ENCODE results near the gene TSPAN9. TPM values are rescaled to one million over a fixed set of nuclear protein-coding genes. Genes with fewer than 3 reads are reported as not detected.

The TSPAN9 gene
- total RNA-seq, 1 experiment from 2014 or later, result 13.2 TPM

DNA sequence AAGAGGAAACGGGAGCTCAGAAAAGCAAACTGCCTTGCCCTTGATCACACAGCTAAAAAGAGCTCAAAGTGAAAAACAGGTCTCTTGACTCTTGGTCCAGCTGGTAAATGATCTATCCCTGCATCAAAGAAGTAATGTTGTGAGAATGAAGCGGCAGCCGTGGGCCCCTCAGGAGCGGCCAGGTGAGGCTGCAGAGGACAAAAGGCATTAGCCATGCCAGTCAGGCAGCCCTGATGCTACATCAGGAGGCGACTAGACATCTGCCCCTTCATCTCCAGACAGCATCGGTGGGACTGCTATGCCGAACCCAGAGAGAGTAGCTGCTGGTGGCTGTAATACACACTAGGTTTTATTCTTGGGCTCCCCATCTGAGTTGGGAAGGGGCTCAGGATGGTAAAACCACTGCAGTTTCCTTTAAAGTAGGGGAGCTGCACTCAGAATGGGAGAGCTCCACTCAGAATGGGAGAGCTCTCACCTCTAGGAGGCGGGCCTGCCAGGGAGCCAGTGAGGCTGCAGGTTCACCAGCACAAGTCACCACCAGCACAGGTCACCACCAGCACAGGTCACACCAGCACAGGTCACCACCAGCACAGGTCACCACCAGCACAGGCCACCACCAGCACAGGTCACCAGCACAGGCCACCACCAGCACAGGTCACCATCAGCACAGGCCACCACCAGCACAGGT is 120.1 kb downstream of the TSPAN9 start:
- H3K9me3 ChIP-seq (ENCODE audit: control insufficient read depth in 1 of 2, insufficient read depth in 1 of 2, low read depth in 1 of 2, low read length in 2 of 2), result no peaks in the 10 kb centered on the region
- no peak overlapping the region for H3K27ac ChIP-seq (ENCODE audit: low read depth, low read length)
- no peak overlapping the region for H3K4me3 ChIP-seq (replicated peaks in 1 of 2; ENCODE audit: low read depth in 1 of 2, low read length in 2 of 2)
- no peaks in the 10 kb centered on the region for H4K20me1 ChIP-seq (ENCODE audit: insufficient read depth)
- H3K9ac ChIP-seq (ENCODE audit: low read length), result no peak overlapping the region
- intact Hi-C loops (cut with micrococcal nuclease), result no loop called here
- no peaks in the 10 kb centered on the region for H3K9me2 ChIP-seq (ENCODE audit: insufficient read depth)
- TF ChIP-seq CEBPB (IDR thresholded peaks at IDR 0.05; ENCODE audit: low read depth), result no peak
- no peak for TF ChIP-seq SIN3A (IDR thresholded peaks at IDR 0.05; ENCODE audit: low read depth)
- TF ChIP-seq YY1 (IDR thresholded peaks at IDR 0.05; ENCODE audit: extremely low read depth, insufficient replicate concordance, low read depth, low read length), result no peak
- no peak for TF ChIP-seq ATF3 (IDR thresholded peaks at IDR 0.05)
- TF ChIP-seq EZH2 (IDR thresholded peaks at IDR 0.05), result no peak
- no peak for TF ChIP-seq EZH2phosphoT487 (IDR thresholded peaks at IDR 0.05; ENCODE audit: borderline replicate concordance)
- no peak for TF ChIP-seq ZFX (IDR thresholded peaks at IDR 0.05)
- TF ChIP-seq RAD21 (IDR thresholded peaks at IDR 0.05; ENCODE audit: low read depth), result no peak
- TF ChIP-seq SRF (IDR thresholded peaks at IDR 0.05; ENCODE audit: low read depth), result no peak
- TF ChIP-seq POLR2AphosphoS5 (IDR thresholded peaks at IDR 0.05; ENCODE audit: low read depth, low read length), result no peak
- no peak for TF ChIP-seq POLR2A (IDR thresholded peaks at IDR 0.05; ENCODE audit: borderline replicate concordance, extremely low read depth, insufficient read depth, insufficient read length)
- TF ChIP-seq, protein P1, sequence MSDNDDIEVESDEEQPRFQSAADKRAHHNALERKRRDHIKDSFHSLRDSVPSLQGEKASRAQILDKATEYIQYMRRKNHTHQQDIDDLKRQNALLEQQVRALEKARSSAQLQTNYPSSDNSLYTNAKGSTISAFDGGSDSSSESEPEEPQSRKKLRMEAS (IDR thresholded peaks at IDR 0.05), result no peak
- no peak for TF ChIP-seq CTCF (IDR thresholded peaks at IDR 0.05 in 2 of 3, conservative IDR thresholded peaks at IDR 0.05 in 1 of 3; ENCODE audit: borderline replicate concordance in 1 of 3, insufficient read depth in 1 of 3, low read depth in 2 of 3, low read length in 2 of 3)
- TF ChIP-seq CBX3 (IDR thresholded peaks at IDR 0.05; ENCODE audit: low read depth), result no peak
- no peak for TF ChIP-seq JUND (IDR thresholded peaks at IDR 0.05)
- no peak for TF ChIP-seq EGR1 (IDR thresholded peaks at IDR 0.05; ENCODE audit: low read depth)
- H3K79me2 ChIP-seq (ENCODE audit: insufficient read depth, low read length), result no peaks in the 10 kb centered on the region
- no peaks in the 10 kb centered on the region for H3K36me3 ChIP-seq (ENCODE audit: control insufficient read depth in 1 of 2, insufficient read depth in 2 of 2, low read length in 2 of 2)
- H3K4me1 ChIP-seq (ENCODE audit: control insufficient read depth in 1 of 2, insufficient read depth in 2 of 2, low read length in 2 of 2), result peaks cover 0 to 7% of the 10 kb centered on the region in 2 experiments; a peak in 1 of 4 replicates
- ChIA-PET CTCF (no interaction called here), RAD21 (ENCODE audit: low non-redundant PET in 1 of 2, low total read pairs in 2 of 2, uncharacterized antibody in 2 of 2, unreplicated experiment in 2 of 2) (interaction anchor here in 1 of 2 experiments (0.7 kb wide), 1 partner anchor 7 kb away, joined by 3 read pairs; no protein-coding TSS in a partner anchor), POLR2A (no interaction called here)
- ATAC-seq (no peak), DNase-seq (ENCODE audit: low read depth, low spot score) (no peak)
- no peak overlapping the region for H3K4me2 ChIP-seq (ENCODE audit: low read length)
- H2AFZ ChIP-seq (ENCODE audit: low read depth, low read length, poor library complexity, severe bottlenecking), result no peak overlapping the region
- H3K27me3 ChIP-seq (ENCODE audit: insufficient read depth, low read length), result no peaks in the 10 kb centered on the region
- no TSS peak for BruUV-seq (replicated peaks)

Data from HCT116 (cell line).